GM21367 (cell line): Measurements from ENCODE around the gene TRPC5OS.

ENCODE experiments used
- ATAC-seq: cut with Tn5 transposase; IDR thresholded peaks from one replicate; pipeline ENCODE4 v1.9.1; 2021; ENCODE audit not compliant: unreplicated experiment

TRPC5OS gene

GRCh38 chrX:111875881-111876280 lies at the start of gene TRPC5OS:
TSS of gene TRPC5OS (plus strand) at chrX:111876181. CDS start at chrX:111901850, 25,669 bp downstream.
- ATAC-seq: no peak

- no peak for ATAC-seq
Observed at GRCh38 chrX:111829345-111829744, 46.6 kb upstream of the TRPC5OS start.

- no peak for ATAC-seq
Observed at GRCh38 chrX:111830571-111830970, 45.4 kb upstream of the TRPC5OS start.

GRCh38 chrX:111831343-111831742 lies 44.6 kb upstream of the TRPC5OS start:
- no peak for ATAC-seq

GRCh38 chrX:111837197-111837596 lies 38.8 kb upstream of the TRPC5OS start:
- no peak for ATAC-seq

- ATAC-seq: no peak
Observed at GRCh38 chrX:111847491-111848133, 28.4 kb upstream of the TRPC5OS start.

- no peak for ATAC-seq
Observed at GRCh38 chrX:111848541-111848940, 27.4 kb upstream of the TRPC5OS start.

- ATAC-seq: no peak
Observed at GRCh38 chrX:111850975-111851374, 25.0 kb upstream of the TRPC5OS start.

GRCh38 chrX:111854556-111855490 lies 21.2 kb upstream of the TRPC5OS start:
- no peak for ATAC-seq

- no peak for ATAC-seq
Observed at GRCh38 chrX:111857534-111858060, 18.4 kb upstream of the TRPC5OS start.

GRCh38 chrX:111861605-111862004 lies 14.4 kb upstream of the TRPC5OS start:
- no peak for ATAC-seq

- no peak for ATAC-seq
Observed at GRCh38 chrX:111867236-111867635, 8.7 kb upstream of the TRPC5OS start.

GRCh38 chrX:111868726-111869638 lies 7.0 kb upstream of the TRPC5OS start:
- peak; percentile 52 for ATAC-seq

- peak; percentile 80 for ATAC-seq
Observed at GRCh38 chrX:111869639-111870034, 6.3 kb upstream of the TRPC5OS start.

- no peak for ATAC-seq
Observed at GRCh38 chrX:111874241-111874640, 1.7 kb upstream of the TRPC5OS start.

GRCh38 chrX:111876646-111877045 lies 665 bp downstream of the TRPC5OS start:
- no peak for ATAC-seq

GRCh38 chrX:111877681-111878080 lies 1.7 kb downstream of the TRPC5OS start:
- ATAC-seq: no peak

GRCh38 chrX:111880735-111881134 lies 4.8 kb downstream of the TRPC5OS start:
- no peak for ATAC-seq

- ATAC-seq: no peak
Observed at GRCh38 chrX:111881715-111882114, 5.7 kb downstream of the TRPC5OS start.

GRCh38 chrX:111886678-111887077 lies 10.7 kb downstream of the TRPC5OS start:
- ATAC-seq: no peak

GRCh38 chrX:111888600-111888999 lies 12.6 kb downstream of the TRPC5OS start:
- no peak for ATAC-seq
